LNCaP clone FGC (cell line): Measurements from ENCODE around the gene CD48.

Source experiments
- DNase-seq: peaks from one replicate; pipeline ENCODE4 v3.0.0-alpha.2; 2011; ENCODE audit warnings: low read depth
- H3K4me3 ChIP-seq: 2 replicates; pipeline ENCODE4 v1.5.1; 2011; ENCODE audit warnings: mild to moderate bottlenecking, low read depth, low read length, control low read depth
- TF ChIP-seq, protein P1 (sequence below): IDR thresholded peaks from 2 replicates; pipeline ENCODE4 v1.5.1; 2012; ENCODE audit warnings: mild to moderate bottlenecking; ENCODE audit not compliant: control insufficient read depth, insufficient read depth; ENCODE audit errors: extremely low read depth

CD48 gene

DNA sequence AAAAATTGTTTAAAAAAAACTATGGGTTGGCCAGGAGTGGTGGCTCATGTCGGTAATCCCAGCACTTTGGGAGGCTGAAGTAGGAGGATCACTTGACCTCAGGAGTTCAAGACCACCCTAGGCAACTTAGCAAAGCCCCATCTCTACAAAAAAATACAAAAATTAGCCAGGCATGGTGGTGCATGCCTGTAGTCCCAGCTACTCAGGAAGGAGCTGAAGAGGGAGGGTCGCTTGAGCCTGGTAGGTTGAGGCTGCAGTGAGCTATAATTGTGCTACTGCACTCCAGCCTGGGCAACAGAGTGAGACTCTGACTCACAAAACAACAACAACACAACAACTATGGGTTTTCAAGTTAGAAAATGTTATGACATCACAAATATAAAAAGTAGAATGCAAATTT is 43.8 kb upstream of the CD48 start:
- no peak overlapping the region for H3K4me3 ChIP-seq
- TF ChIP-seq, protein P1, sequence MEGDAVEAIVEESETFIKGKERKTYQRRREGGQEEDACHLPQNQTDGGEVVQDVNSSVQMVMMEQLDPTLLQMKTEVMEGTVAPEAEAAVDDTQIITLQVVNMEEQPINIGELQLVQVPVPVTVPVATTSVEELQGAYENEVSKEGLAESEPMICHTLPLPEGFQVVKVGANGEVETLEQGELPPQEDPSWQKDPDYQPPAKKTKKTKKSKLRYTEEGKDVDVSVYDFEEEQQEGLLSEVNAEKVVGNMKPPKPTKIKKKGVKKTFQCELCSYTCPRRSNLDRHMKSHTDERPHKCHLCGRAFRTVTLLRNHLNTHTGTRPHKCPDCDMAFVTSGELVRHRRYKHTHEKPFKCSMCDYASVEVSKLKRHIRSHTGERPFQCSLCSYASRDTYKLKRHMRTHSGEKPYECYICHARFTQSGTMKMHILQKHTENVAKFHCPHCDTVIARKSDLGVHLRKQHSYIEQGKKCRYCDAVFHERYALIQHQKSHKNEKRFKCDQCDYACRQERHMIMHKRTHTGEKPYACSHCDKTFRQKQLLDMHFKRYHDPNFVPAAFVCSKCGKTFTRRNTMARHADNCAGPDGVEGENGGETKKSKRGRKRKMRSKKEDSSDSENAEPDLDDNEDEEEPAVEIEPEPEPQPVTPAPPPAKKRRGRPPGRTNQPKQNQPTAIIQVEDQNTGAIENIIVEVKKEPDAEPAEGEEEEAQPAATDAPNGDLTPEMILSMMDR = no peak
- no peak for DNase-seq

DNA sequence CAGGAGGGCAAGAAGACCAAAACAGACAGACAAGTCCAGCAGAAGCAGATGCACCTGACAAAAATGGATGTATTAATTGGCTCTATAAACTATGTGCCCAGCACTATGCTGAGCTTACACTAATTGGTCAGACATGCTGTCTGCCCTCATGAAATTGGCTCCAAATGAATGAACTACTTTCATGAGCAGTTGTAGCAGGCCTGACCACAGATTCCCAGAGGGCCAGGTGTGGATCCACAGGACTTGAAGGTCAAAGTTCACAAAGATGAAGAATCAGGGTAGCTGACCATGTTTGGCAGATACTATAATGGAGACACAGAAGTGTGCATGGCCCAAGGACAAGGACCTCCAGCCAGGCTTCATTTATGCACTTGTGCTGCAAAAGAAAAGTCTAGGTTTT is 42.0 kb upstream of the CD48 start:
- DNase-seq = no peak
- TF ChIP-seq, protein P1 = no peak

DNA sequence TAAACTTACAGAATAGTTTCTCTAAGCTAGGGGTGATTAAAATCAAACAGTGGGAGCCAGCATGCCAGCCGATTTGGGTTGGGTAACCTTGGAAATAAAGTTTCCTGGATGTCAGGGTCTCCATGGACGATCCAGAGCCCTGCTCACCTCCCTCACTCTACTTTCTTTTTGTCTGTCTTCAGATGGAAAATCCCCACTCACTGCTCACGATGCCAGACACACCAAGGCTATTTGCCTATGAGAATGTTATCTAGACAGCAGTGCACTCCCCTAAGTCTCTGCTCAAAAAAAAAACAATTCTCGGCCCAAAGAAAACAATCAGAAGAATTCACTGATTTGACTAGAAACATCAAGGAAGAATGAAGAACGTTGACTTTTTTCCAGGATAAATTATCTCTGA is 41.3 kb upstream of the CD48 start:
- no peak overlapping the region for H3K4me3 ChIP-seq
- TF ChIP-seq, protein P1 = no peak
- no peak for DNase-seq

More for the DNA sequence above, 42.0 kb upstream of the CD48 start:
- no peak overlapping the region for H3K4me3 ChIP-seq

DNA sequence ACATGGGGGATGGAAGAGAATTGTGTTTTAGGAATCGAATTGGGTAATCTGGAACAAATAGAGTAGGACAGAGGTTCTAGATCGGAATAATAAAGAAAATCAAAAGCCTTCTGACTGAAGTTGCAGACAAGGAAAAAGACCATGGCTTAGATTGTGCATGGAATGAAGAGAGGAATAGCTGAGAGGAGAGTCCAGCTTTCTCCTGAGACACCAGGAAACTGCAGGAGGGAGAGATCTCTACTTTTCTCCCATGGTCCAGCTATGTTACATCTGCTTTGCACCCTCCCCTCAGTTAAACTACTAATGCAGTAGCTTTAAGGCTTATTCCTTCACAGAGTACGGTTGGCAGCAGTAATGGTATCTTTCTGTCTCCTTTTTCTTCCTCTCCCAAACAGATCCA is 40.8 kb upstream of the CD48 start:
- TF ChIP-seq, protein P1 = no peak
- H3K4me3 ChIP-seq = no peak overlapping the region
- no peak for DNase-seq

DNA sequence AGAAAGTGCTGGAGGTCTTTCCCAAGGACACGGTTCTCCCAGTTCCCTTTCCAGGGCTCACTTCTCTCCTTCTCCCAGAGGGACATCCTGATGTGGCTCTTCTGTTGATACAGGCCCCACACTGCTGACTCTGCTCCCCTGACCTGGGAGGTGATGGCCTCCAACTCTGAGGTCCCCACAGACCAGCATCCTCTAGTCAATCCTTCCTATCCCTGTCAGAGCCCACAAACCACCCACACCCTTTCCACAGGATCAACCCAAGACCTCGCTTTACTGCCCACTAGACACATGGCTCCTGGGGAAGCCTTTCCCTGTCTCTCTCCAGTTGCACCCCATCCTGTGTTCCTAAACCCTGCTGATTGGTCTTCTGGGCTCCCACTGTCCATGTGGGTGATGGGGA is 39.0 kb upstream of the CD48 start:
- TF ChIP-seq, protein P1 = no peak
- no peak overlapping the region for H3K4me3 ChIP-seq
- DNase-seq = no peak

DNA sequence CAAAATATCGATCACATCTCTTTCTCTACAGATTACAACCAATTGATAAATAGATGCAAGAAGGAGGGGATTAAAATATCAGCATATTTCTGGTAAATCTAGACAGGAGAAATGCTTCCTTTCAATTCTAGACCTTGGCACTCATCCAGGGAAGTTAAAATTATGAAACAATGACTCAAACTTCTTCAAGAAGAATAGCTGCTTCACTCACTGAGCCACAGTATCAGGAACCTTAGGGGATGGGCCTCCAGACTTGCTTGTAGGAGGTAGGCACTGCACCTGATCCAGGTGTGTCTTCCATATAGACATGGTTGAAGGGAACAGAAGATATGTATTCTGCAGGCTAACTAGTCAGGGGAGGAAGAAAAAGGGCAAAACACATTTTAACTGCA is 37.3 kb upstream of the CD48 start:
- DNase-seq = no peak
- TF ChIP-seq, protein P1 = no peak

DNA sequence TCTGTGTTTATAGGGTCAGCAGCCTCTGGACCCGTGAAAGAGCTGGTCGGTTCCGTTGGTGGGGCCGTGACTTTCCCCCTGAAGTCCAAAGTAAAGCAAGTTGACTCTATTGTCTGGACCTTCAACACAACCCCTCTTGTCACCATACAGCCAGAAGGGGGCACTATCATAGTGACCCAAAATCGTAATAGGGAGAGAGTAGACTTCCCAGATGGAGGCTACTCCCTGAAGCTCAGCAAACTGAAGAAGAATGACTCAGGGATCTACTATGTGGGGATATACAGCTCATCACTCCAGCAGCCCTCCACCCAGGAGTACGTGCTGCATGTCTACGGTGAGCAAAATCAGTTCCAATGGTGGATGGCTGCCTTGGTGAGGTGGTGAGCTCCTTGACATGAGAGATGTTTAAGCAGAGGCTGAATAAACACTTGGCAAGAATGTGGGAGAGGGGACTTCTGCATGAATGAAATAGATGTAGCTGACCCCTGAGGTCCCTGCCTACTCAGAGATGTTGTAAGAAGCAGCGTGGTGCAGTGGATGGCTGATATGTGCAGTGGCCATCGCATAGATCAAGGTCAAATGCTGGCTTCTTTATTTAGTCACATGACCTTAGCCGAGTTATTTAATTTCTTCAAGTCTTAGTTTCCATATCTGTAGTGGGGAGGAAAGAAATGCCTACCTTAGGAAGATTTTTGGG is 36.7 kb upstream of the CD48 start:
- DNase-seq = no peak
- TF ChIP-seq, protein P1 = peak; percentile 29

More for the DNA sequence above, 37.3 kb upstream of the CD48 start:
- H3K4me3 ChIP-seq = no peak overlapping the region

More for the DNA sequence above, 36.7 kb upstream of the CD48 start:
- H3K4me3 ChIP-seq = no peak overlapping the region
